GM23248 (cell line): ENCODE data around the gene OBI1. TPM values are rescaled to one million over a fixed set of nuclear protein-coding genes. Genes with fewer than 3 reads are reported as not detected.

ENCODE experiments used
- DNase-seq: peaks from one replicate; pipeline ENCODE4 v3.0.0-alpha.2; 2015
- H2AFZ ChIP-seq: fragments of 200-600 bp; sonication (generic); 2 replicates; pipeline ENCODE4 v1.6.1; 2016; ENCODE audit warnings: antibody characterized with exemption
- H3F3A ChIP-seq: fragments of 200-600 bp; sonication (generic); 2 replicates; pipeline ENCODE4 v1.6.1; 2016; ENCODE audit warnings: mild to moderate bottlenecking, antibody characterized with exemption, mixed run types; ENCODE audit not compliant: insufficient read depth
- H3K27ac ChIP-seq: fragments of 200-600 bp; sonication (generic); 2 replicates; pipeline ENCODE4 v1.5.1; 2016; ENCODE audit warnings: mild to moderate bottlenecking
- H3K27me3 ChIP-seq: fragments of 200-600 bp; sonication (generic); replicated peaks from 2 replicates; pipeline ENCODE4 v1.6.1; 2016; ENCODE audit warnings: mild to moderate bottlenecking; ENCODE audit not compliant: insufficient read depth
- H3K36me3 ChIP-seq: fragments of 200-600 bp; sonication (generic); 2 replicates; pipeline ENCODE4 v1.6.1; 2016; ENCODE audit warnings: low read depth, mild to moderate bottlenecking
- H3K4me1 ChIP-seq: fragments of 200-600 bp; sonication (generic); 2 replicates; pipeline ENCODE4 v1.6.1; 2016; ENCODE audit warnings: mild to moderate bottlenecking; ENCODE audit not compliant: insufficient read depth
- H3K4me2 ChIP-seq: fragments of 200-600 bp; sonication (generic); one replicate; pipeline ENCODE4 v1.6.1; 2016; ENCODE audit warnings: mild to moderate bottlenecking; ENCODE audit not compliant: unreplicated experiment
- H3K4me3 ChIP-seq: fragments of 200-600 bp; sonication (generic); 2 replicates; pipeline ENCODE4 v1.5.1; 2016; ENCODE audit warnings: mild to moderate bottlenecking
- H3K79me2 ChIP-seq: fragments of 200-600 bp; sonication (generic); 2 replicates; pipeline ENCODE4 v1.6.1; 2016; ENCODE audit warnings: mild to moderate bottlenecking; ENCODE audit not compliant: insufficient read depth
- H3K9ac ChIP-seq: fragments of 200-600 bp; sonication (generic); 2 replicates; pipeline ENCODE4 v1.6.1; 2016; ENCODE audit warnings: mild to moderate bottlenecking
- H3K9me2 ChIP-seq: fragments of 200-600 bp; sonication (generic); 2 replicates; pipeline ENCODE4 v1.6.1; 2016; ENCODE audit warnings: mixed run types, mild to moderate bottlenecking, moderate library complexity; ENCODE audit not compliant: insufficient read depth
- H3K9me3 ChIP-seq: fragments of 200-600 bp; sonication (generic); one replicate; pipeline ENCODE4 v1.6.1; 2017; ENCODE audit warnings: low read depth
- H4K20me1 ChIP-seq: fragments of 200-600 bp; sonication (generic); 2 replicates; pipeline ENCODE4 v1.6.0; 2016; ENCODE audit not compliant: insufficient read depth
- EZH2 ChIP-seq: fragments of 200-600 bp; sonication (generic); IDR thresholded peaks from 2 replicates; pipeline ENCODE4 v1.6.1; 2018; ENCODE audit warnings: antibody characterized with exemption, mild to moderate bottlenecking; ENCODE audit not compliant: insufficient read depth, poor library complexity, severe bottlenecking
- EZH2phosphoT487 ChIP-seq: fragments of 200-600 bp; sonication (generic); IDR thresholded peaks from 2 replicates; pipeline ENCODE4 v1.6.1; 2018; ENCODE audit warnings: antibody characterized with exemption, moderate library complexity, mild to moderate bottlenecking, low read depth; ENCODE audit not compliant: insufficient read depth
- WGBS, 2 experiments: methylation state at CpG; one replicate each; pipeline ENCODE4 v1.1.6; 2015 to 2017; ENCODE audit warnings: low lambda C conversion rate in 2 of 2, low coverage in 1 of 2; ENCODE audit errors: missing lambda C conversion rate in 2 of 2; 5-methylcytosine and 5-hydroxymethylcytosine counted together
- in situ Hi-C: fragments of 300-500 bp; cut with MboI; formaldehyde crosslinking; loops from 2 replicates; pipeline ENCODE4 v1.15.0; 2020
- polyA plus RNA-seq: library from polyadenylated mRNA; unstranded; fragments of >200 nt; fragmentation: Nextera tagmentation; extraction: Ambion mirVana; gene quantifications from 2 replicates; pipeline ENCODE4 v1.2.1, GENCODE V29; 2016
- total RNA-seq: library from RNA; depleted of rRNA; stranded (reverse); fragments of >200 nt; shearing (Covaris generic); gene quantifications from 2 replicates; pipeline ENCODE4 v1.2.3, GENCODE V29; 2014

Gene OBI1
- total and polyA plus RNA-seq, 2 experiments from 2014 or later = 7.9 to 10.6 TPM

DNA sequence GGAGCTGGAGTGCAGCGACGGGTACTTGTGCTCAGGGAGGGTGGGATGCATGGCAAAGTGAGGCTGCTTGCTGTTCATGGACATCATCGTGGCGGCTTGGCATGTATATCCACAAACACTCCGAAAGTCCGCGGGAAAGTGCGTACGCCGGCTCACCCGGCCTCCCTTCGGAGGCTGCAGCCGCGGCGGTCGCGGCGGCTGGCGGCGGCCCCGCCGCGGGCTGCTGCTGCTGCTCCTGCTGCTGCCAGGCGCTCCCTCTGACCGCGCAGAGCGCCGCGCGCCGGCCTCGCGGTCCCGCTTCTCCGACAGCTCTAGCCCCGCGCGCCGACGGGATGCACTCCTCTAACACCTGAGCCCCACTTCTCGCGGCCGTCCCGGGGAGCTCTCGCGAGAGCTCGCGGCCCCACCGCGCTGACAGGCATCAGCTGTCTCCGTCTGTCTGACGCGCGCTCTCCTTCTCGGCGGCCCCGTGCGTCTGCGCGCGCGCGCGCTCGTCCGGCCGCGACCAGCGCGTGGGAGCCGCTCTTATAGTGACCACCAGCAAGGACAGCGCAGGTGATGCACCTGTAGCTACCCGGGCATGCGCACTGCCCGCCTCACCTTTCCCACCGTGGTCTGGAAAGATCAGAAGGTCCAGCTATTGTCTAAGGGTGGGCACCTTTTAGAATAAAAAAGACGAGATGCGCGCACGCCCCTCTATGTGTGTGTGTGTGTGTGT, 55.6 kb downstream of the OBI1 start, which contains the start of gene POU4F1:
POU4F1 (minus strand) TSS at position 313 of the 718 bp plus-strand sequence; CDS start at position 87, 226 bp downstream.
- H2AFZ ChIP-seq = no peak within 1 kb of the TSS
- peaks cover 91% of the 10 kb centered on the region for H3K27me3 ChIP-seq
- no peaks in the 10 kb centered on the region for H3K36me3 ChIP-seq
- no peak within 1 kb of the TSS for H3K4me2 ChIP-seq
- no peak within 1 kb of the TSS for H3K4me3 ChIP-seq
- no peaks in the 10 kb centered on the region for H3K4me1 ChIP-seq
- DNase-seq = no peak
- no peaks in the 10 kb centered on the region for H3K9me2 ChIP-seq
- H3F3A ChIP-seq = 0 out of 2 replicates have a peak, but pooled peaks cover 9% of the 10 kb centered on the region
- no peaks in the 10 kb centered on the region for H3K79me2 ChIP-seq
- no peak within 1 kb of the TSS for H3K27ac ChIP-seq
- TF ChIP-seq EZH2phosphoT487 (no peak), EZH2 (no peak)
- no peak within 1 kb of the TSS for H3K9ac ChIP-seq
- no peaks in the 10 kb centered on the region for H4K20me1 ChIP-seq
- in situ Hi-C loops = no loop called here
- 6 to 10% methylated on average over 72 of the region's 80 CpGs for WGBS, 2 experiments
- H3K9me3 ChIP-seq = no peaks in the 10 kb centered on the region

DNA sequence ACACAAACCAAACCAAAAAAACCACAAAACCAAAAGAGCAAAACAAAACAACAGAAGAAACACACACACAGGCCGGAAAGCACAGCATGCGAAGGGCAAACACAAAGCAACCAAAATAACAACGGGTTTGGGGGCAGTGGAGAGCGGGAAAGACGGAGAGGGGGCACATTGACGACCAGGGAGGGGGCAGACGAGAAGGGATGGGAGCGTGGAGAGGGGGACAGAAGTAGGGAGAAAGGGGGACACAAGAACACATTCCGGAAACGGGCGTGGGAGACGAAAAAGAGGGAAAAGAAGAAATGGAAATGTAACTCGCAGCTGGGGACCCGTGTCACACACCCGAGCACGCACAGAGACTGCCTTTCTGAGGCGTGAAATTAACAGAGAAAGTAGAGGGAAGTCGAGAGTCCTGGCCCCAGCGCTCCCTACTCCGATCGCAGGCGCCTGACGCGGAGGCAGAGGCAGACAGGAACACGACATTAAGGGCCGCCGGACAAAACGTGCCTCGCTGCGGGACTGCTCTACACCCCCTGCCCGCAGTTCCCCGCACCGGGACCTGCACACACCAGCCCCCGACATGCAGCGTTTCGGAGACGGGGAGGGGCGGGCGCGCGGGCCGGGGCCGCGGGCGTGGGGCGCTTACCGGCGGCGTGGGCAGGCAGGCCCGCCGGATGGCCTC, 56.3 kb downstream of the OBI1 start:
- H3K4me3 ChIP-seq = no peak overlapping the region
- H3K27me3 ChIP-seq = peaks cover 91% of the 10 kb centered on the region
- no peak overlapping the region for H3K27ac ChIP-seq
- 0 out of 2 replicates have a peak, but pooled peaks cover 9% of the 10 kb centered on the region for H3F3A ChIP-seq
- H3K79me2 ChIP-seq = no peaks in the 10 kb centered on the region
- no peak overlapping the region for H3K9ac ChIP-seq
- TF ChIP-seq EZH2 (peak; percentile 90), EZH2phosphoT487 (peak; percentile 87)
- H4K20me1 ChIP-seq = no peaks in the 10 kb centered on the region
- no peaks in the 10 kb centered on the region for H3K9me3 ChIP-seq
- no peaks in the 10 kb centered on the region for H3K9me2 ChIP-seq
- H2AFZ ChIP-seq = no peak overlapping the region
- WGBS, 2 experiments = 10 to 13% methylated on average over 28 to 50 of the region's 51 CpGs
- H3K4me1 ChIP-seq = no peaks in the 10 kb centered on the region
- DNase-seq = no peak
- in situ Hi-C loops = no loop called here
- no peak overlapping the region for H3K4me2 ChIP-seq
- no peaks in the 10 kb centered on the region for H3K36me3 ChIP-seq

DNA sequence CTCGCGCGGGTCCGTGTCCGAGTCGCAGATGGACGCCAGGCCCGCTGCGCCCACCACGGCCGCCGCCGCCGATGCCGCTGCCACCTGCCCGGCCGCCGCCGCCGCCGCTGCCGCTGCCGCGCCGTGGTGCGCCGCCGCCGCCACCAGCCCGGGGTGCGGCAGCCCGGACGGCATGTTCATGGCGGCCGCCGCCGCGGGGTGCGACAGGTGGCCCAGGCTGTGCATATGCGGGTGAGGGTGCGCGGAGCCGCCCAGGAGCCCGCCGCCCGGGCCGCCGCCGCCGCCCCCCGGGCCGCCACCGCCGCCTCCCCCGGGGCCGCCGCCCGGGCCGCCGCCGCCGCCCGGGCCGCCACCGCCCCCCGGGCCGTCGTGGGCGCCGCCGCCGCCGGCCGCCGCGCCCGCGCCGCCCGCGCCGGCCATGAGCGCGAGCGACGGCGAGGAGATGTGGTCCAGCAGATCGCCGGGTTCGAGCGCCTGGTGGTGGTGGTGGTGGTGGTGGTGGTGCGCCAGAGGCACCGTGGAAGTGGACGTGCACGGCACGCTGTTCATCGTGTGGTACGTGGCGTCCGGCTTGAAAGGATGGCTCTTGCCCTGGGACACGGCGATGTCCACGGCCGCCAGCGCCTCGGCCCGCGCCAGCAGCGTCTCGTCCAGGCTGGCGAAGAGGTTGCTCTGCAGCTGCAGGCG, 56.9 kb downstream of the OBI1 start:
- in situ Hi-C loops = no loop called here
- Histone ChIP-seq H3K4me3 (no peak overlapping the region), H3K4me2 (no peak overlapping the region), H4K20me1 (no peaks in the 10 kb centered on the region), H2AFZ (no peak overlapping the region), H3K36me3 (no peaks in the 10 kb centered on the region), H3K4me1 (no peaks in the 10 kb centered on the region), H3K9me2 (no peaks in the 10 kb centered on the region), H3K27me3 (peaks cover 91% of the 10 kb centered on the region), H3K9me3 (no peaks in the 10 kb centered on the region), H3F3A (0 out of 2 replicates have a peak, but pooled peaks cover 9% of the 10 kb centered on the region), H3K9ac (no peak overlapping the region), H3K27ac (no peak overlapping the region), H3K79me2 (no peaks in the 10 kb centered on the region)
- no peak for DNase-seq
- WGBS, 2 experiments = 4 to 6% methylated on average over 32 to 35 of the region's 112 CpGs
- TF ChIP-seq EZH2phosphoT487 = no peak
- TF ChIP-seq EZH2 = no peak

GRCh38 chr13:78601124-78601873, 57.7 kb downstream of the OBI1 start:
- Histone ChIP-seq H3K27ac (no peak overlapping the region), H3K36me3 (no peaks in the 10 kb centered on the region), H4K20me1 (no peaks in the 10 kb centered on the region), H3F3A (0 out of 2 replicates have a peak, but pooled peaks cover 9% of the 10 kb centered on the region), H3K4me3 (no peak overlapping the region), H3K79me2 (no peaks in the 10 kb centered on the region), H3K27me3 (peaks cover 91% of the 10 kb centered on the region), H3K9me2 (no peaks in the 10 kb centered on the region), H3K9ac (no peak overlapping the region), H3K9me3 (no peaks in the 10 kb centered on the region), H2AFZ (no peak overlapping the region; the same call in 1 of the 2 replicates), H3K4me1 (no peaks in the 10 kb centered on the region), H3K4me2 (no peak overlapping the region)
- 2 to 3% methylated on average over 40 to 50 of the region's 58 CpGs for WGBS, 2 experiments
- DNase-seq = peak; percentile 38
- TF ChIP-seq EZH2 (peak; percentile 96), EZH2phosphoT487 (0 out of 2 replicates have a peak, but pooled peaks have one; percentile 63)
- in situ Hi-C loops = no loop called here
